Suppressor macrophage (primary cell): Measurements from ENCODE around the gene BRI3.
"Not testable (repeated sequence)": the region's sequence is repeated elsewhere in the genome, so short reads cannot be mapped to it uniquely, and the experiment has no call there.

ENCODE experiments used
- DNase-seq, 4 experiments: peaks; one replicate each; pipeline ENCODE4 v3.0.0-alpha.2; 2020 to 2022

The BRI3 gene

GRCh38 chr7:98315318-98315993 lies 34.0 kb downstream of the BRI3 start:
- no peak for DNase-seq

GRCh38 chr7:98315994-98316527 lies 34.6 kb downstream of the BRI3 start:
- not testable (repeated sequence) for DNase-seq

GRCh38 chr7:98317366-98318040 lies 36.0 kb downstream of the BRI3 start:
- DNase-seq, result no peak

- no peak for DNase-seq
These were observed 37.7 kb downstream of the BRI3 start for GRCh38 chr7:98319176-98319575.

- DNase-seq, result no peak
These were observed 39.8 kb downstream of the BRI3 start for GRCh38 chr7:98321301-98321700.

- DNase-seq, result no peak
These were observed 41.1 kb downstream of the BRI3 start for GRCh38 chr7:98322331-98323270.

GRCh38 chr7:98323597-98324322 lies 42.3 kb downstream of the BRI3 start:
- no peak for DNase-seq

GRCh38 chr7:98324782-98325181 lies 43.3 kb downstream of the BRI3 start:
- DNase-seq, result no peak

GRCh38 chr7:98329100-98329790 lies 47.8 kb downstream of the BRI3 start:
- DNase-seq, result no peak

- no peak for DNase-seq
These were observed 48.4 kb downstream of the BRI3 start for GRCh38 chr7:98329791-98330373.

GRCh38 chr7:98330926-98331529 lies 49.5 kb downstream of the BRI3 start:
- DNase-seq, result no peak

- DNase-seq, result no peak
These were observed 52.6 kb downstream of the BRI3 start for GRCh38 chr7:98334081-98334480.

- no peak for DNase-seq
These were observed 54.0 kb downstream of the BRI3 start for GRCh38 chr7:98335411-98335977.

GRCh38 chr7:98338441-98338840 lies 57.0 kb downstream of the BRI3 start:
- DNase-seq, result no peak

GRCh38 chr7:98339043-98339442 lies 57.6 kb downstream of the BRI3 start:
- DNase-seq, result no peak

- DNase-seq, result no peak
These were observed 59.6 kb downstream of the BRI3 start for GRCh38 chr7:98341106-98341505.
